GM12872 (cell line): ENCODE results near the gene BTBD17.

Experiments used
- CTCF ChIP-seq: IDR thresholded peaks from 3 replicates; pipeline ENCODE4 v1.5.1; 2011; ENCODE audit warnings: low read depth, mild to moderate bottlenecking, low read length, moderate library complexity; ENCODE audit not compliant: insufficient read depth

The BTBD17 gene

GRCh38 chr17:74329378-74329777, 32.3 kb downstream of the BTBD17 start:
- TF ChIP-seq CTCF, result no peak

GRCh38 chr17:74328487-74328886, 33.2 kb downstream of the BTBD17 start:
- TF ChIP-seq CTCF, result no peak

- no peak for TF ChIP-seq CTCF
These were observed 35.2 kb downstream of the BTBD17 start for GRCh38 chr17:74326506-74326905.

- no peak for TF ChIP-seq CTCF
These were observed 35.8 kb downstream of the BTBD17 start, which contains the start of gene KIF19 for GRCh38 chr17:74325743-74326379. Gene KIF19 (plus strand): TSS chr17:74326226. CDS start chr17:74326350, 124 bp downstream.

- TF ChIP-seq CTCF, result no peak
These were observed 36.3 kb downstream of the BTBD17 start for GRCh38 chr17:74325376-74325742.

- no peak for TF ChIP-seq CTCF
These were observed 37.1 kb downstream of the BTBD17 start for GRCh38 chr17:74324521-74324920.

GRCh38 chr17:74318391-74318790, 43.3 kb downstream of the BTBD17 start:
- no peak for TF ChIP-seq CTCF
